ENCODE measurements around the gene ZNF638.
"Not testable (repeated sequence)": the region's sequence is repeated elsewhere in the genome, so short reads cannot be mapped to it uniquely, and the experiment has no call there.

DNA sequence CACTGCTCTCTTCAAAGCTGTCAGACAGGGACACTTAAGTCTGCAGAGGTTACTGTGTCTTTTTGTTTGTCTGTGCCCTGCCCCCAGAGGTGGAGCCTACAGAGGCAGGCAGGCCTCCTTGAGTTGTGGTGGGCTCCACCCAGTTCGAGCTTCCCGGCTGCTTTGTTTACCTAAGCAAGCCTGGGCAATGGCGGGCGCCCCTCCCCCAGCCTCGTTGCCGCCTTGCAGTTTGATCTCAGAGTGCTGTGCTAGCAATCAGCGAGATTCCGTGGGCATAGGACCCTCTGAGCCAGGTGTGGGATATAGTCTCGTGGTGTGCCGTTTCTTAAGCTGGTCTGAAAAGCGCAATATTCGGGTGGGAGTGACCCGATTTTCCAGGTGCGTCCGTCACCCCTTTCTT is 85.3 kb downstream of the ZNF638 start:
- TF ChIP-seq, protein P1, sequence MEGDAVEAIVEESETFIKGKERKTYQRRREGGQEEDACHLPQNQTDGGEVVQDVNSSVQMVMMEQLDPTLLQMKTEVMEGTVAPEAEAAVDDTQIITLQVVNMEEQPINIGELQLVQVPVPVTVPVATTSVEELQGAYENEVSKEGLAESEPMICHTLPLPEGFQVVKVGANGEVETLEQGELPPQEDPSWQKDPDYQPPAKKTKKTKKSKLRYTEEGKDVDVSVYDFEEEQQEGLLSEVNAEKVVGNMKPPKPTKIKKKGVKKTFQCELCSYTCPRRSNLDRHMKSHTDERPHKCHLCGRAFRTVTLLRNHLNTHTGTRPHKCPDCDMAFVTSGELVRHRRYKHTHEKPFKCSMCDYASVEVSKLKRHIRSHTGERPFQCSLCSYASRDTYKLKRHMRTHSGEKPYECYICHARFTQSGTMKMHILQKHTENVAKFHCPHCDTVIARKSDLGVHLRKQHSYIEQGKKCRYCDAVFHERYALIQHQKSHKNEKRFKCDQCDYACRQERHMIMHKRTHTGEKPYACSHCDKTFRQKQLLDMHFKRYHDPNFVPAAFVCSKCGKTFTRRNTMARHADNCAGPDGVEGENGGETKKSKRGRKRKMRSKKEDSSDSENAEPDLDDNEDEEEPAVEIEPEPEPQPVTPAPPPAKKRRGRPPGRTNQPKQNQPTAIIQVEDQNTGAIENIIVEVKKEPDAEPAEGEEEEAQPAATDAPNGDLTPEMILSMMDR (conservative IDR thresholded peaks at IDR 0.05) = not testable (repeated sequence)
- not testable (repeated sequence) for TF ChIP-seq ZFX (IDR thresholded peaks at IDR 0.05)

All from C4-2B (cell line).